Right renal cortex interstitium (tissue), 3 donors: ENCODE measurements around the gene SMOC1. TPM values are rescaled to one million over a fixed set of nuclear protein-coding genes. Genes with fewer than 3 reads are reported as not detected.
A peak's percentile ranks its signal among the peaks of the same experiment; 100 is the strongest.

Experiments used
- DNase-seq, 3 donors: peaks; one replicate each; pipeline ENCODE4 v3.0.0-alpha.2; 2013; ENCODE audit warnings: low read depth in 3 of 3, low spot score in 2 of 3
- polyA plus RNA-seq, 3 donors: library from polyadenylated mRNA; unstranded; fragments of 120-200 nt; gene quantifications; one replicate each; pipeline ENCODE4 v1.2.1, GENCODE V29; 2013; ENCODE audit not compliant: insufficient read length in 3 of 3

The SMOC1 gene
- polyA plus RNA-seq, 3 donors: 1.3 to 2.0 (median 1.7) TPM

GRCh38 chr14:70029296-70030132, 150.3 kb downstream of the SMOC1 start:
- no peak for DNase-seq

- no peak for DNase-seq
Measured at GRCh38 chr14:70032016-70032415, 152.8 kb downstream of the SMOC1 start.

GRCh38 chr14:70032447-70032846, 153.2 kb downstream of the SMOC1 start:
- no peak for DNase-seq

GRCh38 chr14:70033116-70033515, 153.9 kb downstream of the SMOC1 start:
- no peak for DNase-seq

- no peak for DNase-seq
Measured at GRCh38 chr14:70033561-70033960, 154.3 kb downstream of the SMOC1 start.

GRCh38 chr14:70034257-70034656, 155.0 kb downstream of the SMOC1 start:
- no peak for DNase-seq

- no peak for DNase-seq
Measured at GRCh38 chr14:70036665-70037064, 157.4 kb downstream of the SMOC1 start.

- DNase-seq: no peak
Measured at GRCh38 chr14:70043001-70043400, 163.8 kb downstream of the SMOC1 start.

- no peak for DNase-seq
Measured at GRCh38 chr14:70045310-70045709, 166.1 kb downstream of the SMOC1 start.

GRCh38 chr14:70045844-70046535, 166.8 kb downstream of the SMOC1 start:
- peak in 2 of 3 donors; percentile 17 to 18 for DNase-seq

GRCh38 chr14:70047598-70048312, 168.5 kb downstream of the SMOC1 start:
- DNase-seq: no peak

- DNase-seq: no peak
Measured at GRCh38 chr14:70048313-70048654, 169.1 kb downstream of the SMOC1 start.

GRCh38 chr14:70049605-70050004, 170.4 kb downstream of the SMOC1 start:
- DNase-seq: no peak

- no peak for DNase-seq
Measured at GRCh38 chr14:70050136-70050535, 170.9 kb downstream of the SMOC1 start.

GRCh38 chr14:70052990-70053389, 173.8 kb downstream of the SMOC1 start:
- DNase-seq: peak; percentile 25 to 36 (median 30)

GRCh38 chr14:70057519-70058136, 178.4 kb downstream of the SMOC1 start:
- no peak for DNase-seq

- no peak for DNase-seq
Measured at GRCh38 chr14:70059545-70059944, 180.3 kb downstream of the SMOC1 start.

- no peak for DNase-seq
Measured at GRCh38 chr14:70061108-70061507, 181.9 kb downstream of the SMOC1 start.

GRCh38 chr14:70064136-70064865, 185.1 kb downstream of the SMOC1 start:
- no peak for DNase-seq

GRCh38 chr14:70067810-70068209, 188.6 kb downstream of the SMOC1 start:
- DNase-seq: no peak
